GM18505 (cell line): Measurements from ENCODE around the gene MT1M.

Experiments
- ATAC-seq: cut with Tn5 transposase; IDR thresholded peaks from one replicate; pipeline ENCODE4 v1.9.1; 2021; ENCODE audit not compliant: unreplicated experiment
- POLR2A ChIP-seq: IDR thresholded peaks from 4 replicates; pipeline ENCODE4 v1.6.1; 2011; ENCODE audit warnings: borderline replicate concordance; ENCODE audit not compliant: insufficient read depth, insufficient read length; ENCODE audit errors: extremely low read depth

Gene MT1M

DNA sequence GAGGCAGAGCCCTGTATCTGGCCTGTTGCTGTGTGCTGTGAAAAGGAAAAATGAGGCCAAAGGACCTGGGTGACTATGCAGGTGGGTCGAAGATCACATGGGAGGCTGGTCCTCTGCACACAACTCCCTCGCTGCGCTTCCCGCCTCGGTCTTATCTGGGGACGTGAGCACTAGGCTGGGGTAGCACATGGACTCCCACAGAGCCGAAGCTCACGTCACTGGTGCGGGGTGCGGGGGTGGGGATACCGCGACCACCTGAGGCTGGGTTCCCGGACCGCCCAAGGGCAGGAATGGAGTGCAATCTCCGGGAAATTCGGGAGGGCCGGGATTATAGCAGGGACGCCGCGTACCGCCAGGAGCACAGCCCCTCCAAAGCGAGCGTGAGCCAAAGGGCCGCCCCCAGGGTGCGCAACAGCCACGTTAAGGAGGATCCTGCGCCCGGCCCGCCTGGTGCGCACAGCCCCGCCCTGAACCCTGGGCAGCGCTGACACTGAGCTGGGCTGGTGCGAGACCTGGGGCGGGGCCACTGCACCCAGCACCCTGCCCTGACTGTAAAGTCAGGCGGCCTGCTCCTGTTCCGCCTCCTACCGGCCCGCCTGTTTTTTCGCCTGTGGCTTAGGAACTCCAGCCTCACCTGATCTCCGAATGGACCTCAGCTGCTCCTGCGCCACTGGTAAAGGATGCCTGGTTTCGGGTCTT is 10.8 kb downstream of the MT1M start:
- TF ChIP-seq POLR2A: no peak
- no peak for ATAC-seq

DNA sequence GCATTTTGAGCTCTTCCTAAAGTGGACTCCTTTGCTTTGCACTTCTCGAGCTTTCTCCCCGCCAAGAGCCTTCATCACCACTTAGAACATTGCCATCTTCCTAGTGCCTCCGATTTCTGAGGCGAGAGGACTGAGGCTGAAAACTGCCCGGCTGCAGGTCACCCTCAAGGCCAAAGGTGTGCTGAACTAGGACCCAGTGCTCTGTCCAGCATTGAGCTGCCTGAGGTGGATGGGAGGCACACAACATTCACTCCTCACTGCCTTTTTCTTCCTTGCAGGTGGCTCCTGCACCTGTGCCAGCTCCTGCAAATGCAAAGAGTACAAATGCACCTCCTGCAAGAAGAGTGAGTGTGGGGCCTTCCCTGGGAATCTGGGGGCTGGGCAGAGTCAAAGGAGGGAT is 11.4 kb downstream of the MT1M start:
- no peak for ATAC-seq
- no peak for TF ChIP-seq POLR2A

DNA sequence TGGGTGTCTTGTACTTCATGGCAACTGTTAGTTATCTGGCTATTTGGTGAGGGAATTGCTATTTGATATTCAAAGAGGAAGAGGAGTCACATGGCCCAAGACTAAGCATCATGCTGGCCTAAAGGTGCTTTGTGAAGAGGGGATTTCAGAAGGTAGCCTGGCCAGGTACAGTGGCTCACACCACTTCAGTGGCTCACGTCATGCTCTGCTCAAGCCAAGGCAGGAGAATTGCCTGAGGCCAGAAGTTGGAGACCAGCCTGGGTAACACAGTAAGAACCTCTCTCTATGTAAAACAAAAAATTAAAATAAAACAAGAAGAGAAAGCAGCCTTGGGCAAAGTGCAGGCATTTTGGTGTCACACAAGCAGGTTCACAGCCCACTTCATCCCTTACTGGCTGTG is 12.9 kb downstream of the MT1M start:
- ATAC-seq: no peak
- no peak for TF ChIP-seq POLR2A

DNA sequence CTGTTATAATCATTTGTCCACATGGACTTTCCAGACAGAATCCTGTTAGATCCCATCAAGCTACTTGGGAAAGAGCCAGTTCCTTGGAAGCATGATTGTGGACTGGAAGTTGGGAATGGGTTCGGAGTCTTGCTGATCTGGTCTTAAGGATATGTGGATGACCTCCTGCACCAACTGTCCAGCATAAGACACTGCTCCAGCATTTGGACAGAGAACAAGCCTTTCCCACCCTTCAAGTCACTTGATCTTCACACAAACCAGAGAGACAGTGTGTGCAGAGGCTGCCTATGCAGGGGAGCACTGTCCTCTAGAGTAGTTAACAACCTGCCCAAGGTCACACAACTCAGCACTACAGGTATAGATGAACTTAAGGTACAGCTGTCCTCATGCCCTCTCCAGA is 13.4 kb downstream of the MT1M start:
- ATAC-seq: no peak
- TF ChIP-seq POLR2A: no peak

DNA sequence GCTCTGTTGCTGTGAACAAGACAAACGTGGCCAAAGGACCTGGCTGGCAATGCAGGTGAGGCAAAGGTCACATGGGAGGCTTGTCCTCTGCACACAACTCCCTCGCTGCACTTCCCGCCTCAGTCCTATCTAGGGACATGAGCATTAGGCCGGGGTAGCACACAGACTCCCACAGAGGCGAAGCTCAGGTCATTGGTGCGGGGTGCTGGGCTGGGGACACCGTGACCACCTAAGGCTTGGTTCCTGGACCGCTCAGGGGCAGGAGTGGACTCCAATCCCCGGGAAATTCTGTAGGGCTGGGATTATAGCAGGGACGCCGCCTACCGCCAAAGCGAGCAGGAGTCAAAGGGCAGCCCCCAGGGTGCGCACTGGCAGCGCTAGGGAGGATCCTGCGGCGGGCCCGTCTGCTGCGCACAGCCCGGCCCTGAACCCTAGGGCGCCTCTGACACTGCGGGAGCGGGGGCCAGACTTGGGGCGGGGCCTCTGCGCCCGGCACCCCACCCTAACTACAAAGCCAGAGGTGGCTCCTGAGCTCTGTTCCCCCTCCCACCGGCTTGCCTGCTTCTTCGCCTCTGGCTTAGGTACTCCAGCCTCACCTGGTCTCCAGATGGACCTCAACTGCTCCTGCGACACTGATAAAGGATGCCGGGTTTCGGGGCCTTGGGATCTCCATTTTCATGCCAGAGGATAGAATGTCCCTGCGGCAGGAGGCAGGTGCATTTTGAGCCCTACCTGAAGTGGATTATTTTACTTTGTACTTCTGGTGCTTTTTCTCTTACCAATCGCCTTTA is 15.4 kb downstream of the MT1M start:
- ATAC-seq: no peak
- TF ChIP-seq POLR2A: no peak

DNA sequence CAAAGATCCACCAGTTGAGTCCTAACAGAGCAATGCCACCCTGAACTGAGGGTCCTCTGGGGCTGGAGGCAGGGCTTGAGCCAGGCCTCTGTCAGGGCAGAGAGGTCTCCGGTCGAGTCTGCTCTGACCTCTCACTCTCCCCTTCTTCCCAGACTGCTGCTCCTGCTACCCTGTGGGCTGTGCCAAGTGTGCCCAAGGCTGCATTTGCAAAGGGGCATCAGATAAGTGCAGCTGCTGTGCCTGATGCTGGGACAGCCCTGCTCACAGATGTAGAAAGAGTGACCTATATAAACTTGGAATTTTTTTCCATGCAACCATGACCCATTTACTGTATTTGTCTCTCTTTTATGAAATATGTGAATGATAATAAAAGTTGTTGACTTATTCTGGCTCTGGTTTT is 16.8 kb downstream of the MT1M start:
- TF ChIP-seq POLR2A: no peak
- no peak for ATAC-seq

DNA sequence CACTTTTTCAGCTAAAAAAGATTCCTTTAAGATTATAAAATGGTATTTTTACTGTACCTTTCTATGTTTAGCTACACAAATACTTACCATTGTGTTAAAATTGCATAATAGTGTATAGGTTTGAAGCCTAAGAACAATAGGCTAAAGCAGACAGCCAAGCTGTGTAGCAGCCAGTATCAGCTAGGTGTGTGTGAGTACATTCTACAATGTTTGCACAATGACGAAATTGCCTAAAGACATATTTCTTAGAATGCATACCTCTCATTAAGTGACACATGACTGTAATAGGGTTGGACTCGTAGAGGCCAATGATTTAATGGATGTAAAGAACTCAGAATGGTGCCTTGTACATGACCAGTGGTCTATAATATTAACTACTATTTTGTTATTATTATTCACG is 17.4 kb downstream of the MT1M start:
- no peak for ATAC-seq
- no peak for TF ChIP-seq POLR2A

DNA sequence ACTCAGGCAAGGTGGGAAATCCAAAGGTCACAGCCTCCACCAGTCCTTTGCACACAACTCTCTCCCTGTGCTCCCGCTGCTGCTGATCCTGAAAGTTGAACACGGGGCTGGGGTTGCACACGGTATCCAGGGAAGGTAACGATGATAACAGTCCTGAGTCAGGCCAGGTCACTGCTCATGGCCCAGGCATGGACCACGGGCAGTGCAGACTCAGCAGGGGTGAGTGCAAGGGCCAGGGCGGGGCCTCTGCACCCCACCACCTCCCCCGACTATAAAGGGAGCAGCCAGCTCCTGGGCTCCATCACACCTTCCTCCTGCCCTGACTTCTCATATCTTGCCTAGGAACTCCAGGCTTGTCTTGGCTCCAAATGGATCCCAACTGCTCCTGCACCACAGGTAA is 19.1 kb downstream of the MT1M start, which contains the start of gene MT1B:
Gene MT1B, plus strand, starts transcription at position 301 of the 400 bp plus-strand sequence. Its CDS starts 68 bp downstream, at position 369.
- TF ChIP-seq POLR2A: no peak
- no peak for ATAC-seq

DNA sequence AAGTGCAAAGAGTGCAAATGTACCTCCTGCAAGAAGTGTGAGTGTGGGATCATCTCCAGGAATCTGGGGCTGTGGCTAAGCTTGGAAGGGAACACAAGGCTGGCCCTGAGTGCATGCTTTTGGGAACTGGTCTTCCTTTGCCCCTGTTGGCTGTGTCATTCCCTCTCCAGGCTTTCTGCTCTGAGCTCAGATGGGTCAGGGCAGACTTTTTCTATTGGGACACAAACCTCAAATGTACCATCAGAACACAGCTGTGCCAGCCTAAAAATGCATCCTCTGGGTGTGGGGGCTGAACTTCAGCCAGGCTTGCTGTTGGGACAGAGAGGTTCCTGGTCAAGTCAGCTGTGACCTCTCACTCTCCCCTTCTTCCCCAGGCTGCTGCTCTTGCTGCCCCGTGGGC is 20.1 kb downstream of the MT1M start:
- TF ChIP-seq POLR2A: no peak
- no peak for ATAC-seq

DNA sequence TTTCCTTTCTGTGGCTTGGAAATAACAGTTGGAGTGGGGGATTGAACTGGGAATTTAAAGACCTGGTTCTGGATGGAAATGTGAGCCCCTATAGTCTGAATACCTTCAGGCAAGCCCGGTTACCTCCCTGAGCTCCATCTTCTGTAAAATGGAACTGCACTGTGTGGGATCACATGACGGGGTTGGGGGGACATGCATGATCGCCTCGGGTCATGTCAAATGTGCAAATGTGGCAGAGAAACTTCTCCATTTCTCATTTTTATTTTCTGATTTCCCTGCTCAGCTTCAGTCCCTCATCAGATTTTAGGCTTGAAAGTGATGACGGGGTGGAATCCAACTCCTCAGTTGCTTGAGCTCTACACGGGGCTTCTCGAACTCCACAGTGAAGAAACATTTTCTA is 20.8 kb downstream of the MT1M start:
- ATAC-seq: no peak
- no peak for TF ChIP-seq POLR2A

DNA sequence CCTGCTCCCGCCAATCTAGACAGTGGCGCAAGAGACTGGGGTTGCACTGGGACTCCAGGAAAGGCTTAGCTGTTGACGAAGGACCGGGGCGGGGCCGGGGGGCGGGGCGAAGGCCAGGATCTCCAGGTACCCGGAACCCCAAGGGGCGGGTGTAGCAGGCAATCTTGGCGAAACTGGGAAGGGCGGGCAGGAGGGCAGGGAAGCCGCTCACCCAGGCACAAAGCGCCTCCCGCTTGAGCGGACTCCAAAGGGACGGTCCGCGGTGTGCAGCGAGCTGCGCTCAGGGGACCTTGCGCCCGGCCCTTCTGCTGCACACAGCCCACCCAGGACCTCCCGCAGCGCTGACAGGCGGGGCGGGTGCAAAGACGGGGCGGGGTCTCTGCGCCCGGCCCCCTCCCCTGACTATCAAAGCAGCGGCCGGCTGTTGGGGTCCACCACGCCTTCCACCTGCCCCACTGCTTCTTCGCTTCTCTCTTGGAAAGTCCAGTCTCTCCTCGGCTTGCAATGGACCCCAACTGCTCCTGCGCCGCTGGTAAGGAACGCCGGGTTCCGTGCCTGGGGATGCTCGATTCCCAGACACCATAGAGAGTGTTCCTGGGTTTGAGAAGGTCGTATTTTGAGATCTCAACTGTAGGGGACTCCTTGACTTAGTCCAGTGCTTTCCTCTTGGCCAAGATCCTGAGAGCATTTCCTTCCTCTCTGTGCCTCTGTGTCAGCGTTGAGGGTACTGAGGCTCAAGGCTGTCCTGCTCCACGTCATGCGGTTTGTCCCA is 25.3 kb downstream of the MT1M start, which contains the start of gene MT1F:
Gene MT1F, plus strand, starts transcription at position 405 of the 772 bp plus-strand sequence. Its CDS starts 100 bp downstream, at position 505.
- no peak for TF ChIP-seq POLR2A
- no peak for ATAC-seq

DNA sequence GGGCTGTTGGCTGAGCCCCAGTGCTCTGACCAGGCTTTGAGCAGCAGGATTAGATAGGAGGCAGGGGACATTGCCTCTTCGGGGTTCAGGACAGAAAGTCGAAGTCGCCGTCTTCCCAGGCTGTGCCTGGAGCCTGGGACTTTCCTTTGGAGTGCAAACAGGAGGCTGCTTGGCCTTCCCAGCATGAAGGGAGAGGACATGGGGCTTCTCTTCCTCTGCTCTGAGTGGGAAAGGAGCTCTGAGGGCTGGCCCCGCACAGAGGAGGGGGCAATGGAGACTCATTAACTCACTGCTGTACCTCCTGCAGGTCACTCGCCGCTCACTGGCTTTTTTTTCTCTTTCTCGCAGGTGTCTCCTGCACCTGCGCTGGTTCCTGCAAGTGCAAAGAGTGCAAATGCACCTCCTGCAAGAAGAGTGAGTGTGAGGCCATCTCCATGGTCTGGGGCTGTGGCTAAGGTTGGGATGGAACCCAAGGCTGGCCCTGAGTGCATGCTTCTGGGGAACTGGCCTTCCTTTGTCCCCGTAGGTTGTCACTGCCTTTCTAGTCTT is 25.9 kb downstream of the MT1M start:
- no peak for ATAC-seq
- no peak for TF ChIP-seq POLR2A
